HCT116 (cell line): ENCODE data around the gene PRKN. TPM values are rescaled to one million over a fixed set of nuclear protein-coding genes. Genes with fewer than 3 reads are reported as not detected.

Experiments used
- ATAC-seq: fragments of 200-7000 bp; cut with Tn5 transposase; 2 replicates; pipeline ENCODE4 v1.9.1; 2020; ENCODE audit warnings: mild to moderate bottlenecking, moderate library complexity
- BruUV-seq: library from RNA; stranded (reverse); fragments of 400-500 nt; replicated peaks from 2 replicates; lab custom pipeline; 2021; lab: Mats Ljungman, UMichigan
- CTCF ChIA-PET: fragments of 300-600 bp; sonication (Branson Sonifier 250); formaldehyde crosslinking; loops from one replicate; lab custom pipeline; 2021; ENCODE audit warnings: antibody characterized with exemption; lab: Charles Lee
- POLR2A ChIA-PET: fragments of 300-600, 350-600 bp; sonication (Branson Sonifier 250); formaldehyde crosslinking; loops from one replicate; lab custom pipeline; 2021; ENCODE audit warnings: antibody characterized with exemption; lab: Charles Lee
- RAD21 ChIA-PET, 2 experiments: fragments of 300-600 bp; sonication (Branson Sonifier 250); formaldehyde crosslinking; loops; one replicate each; lab custom pipeline; 2023; ENCODE audit warnings: low total read pairs in 2 of 2; ENCODE audit not compliant: uncharacterized antibody in 2 of 2, unreplicated experiment in 2 of 2, low non-redundant PET in 1 of 2; lab: Charles Lee
- DNase-seq: peaks from one replicate; pipeline ENCODE4 v3.0.0-alpha.2; 2010; ENCODE audit warnings: low read depth, low spot score
- H2AFZ ChIP-seq: fragments of 200-600 bp; shearing (Covaris generic), sonication (generic); 2 replicates; pipeline ENCODE4 v1.6.1; 2017; ENCODE audit warnings: low read depth, mixed run types, mixed read lengths, antibody characterized with exemption, low read length; ENCODE audit not compliant: poor library complexity, severe bottlenecking
- H3K27ac ChIP-seq: 2 replicates; pipeline ENCODE4 v1.5.1; 2012; ENCODE audit warnings: low read depth, low read length
- H3K27me3 ChIP-seq: fragments of 200-600 bp; sonication (generic); 2 replicates; pipeline ENCODE4 v1.6.1; 2016; ENCODE audit warnings: mixed run types, low read length, mixed read lengths; ENCODE audit not compliant: insufficient read depth
- H3K36me3 ChIP-seq, 2 experiments: fragments of 200-500 bp in 1 of 2; fragments of 200-600 bp in 1 of 2; sonication (Bioruptor generic) in 1 of 2; sonication (generic) in 1 of 2; 2 replicates each; pipeline versions ENCODE4 v1.5.1 to v1.6.1; 2014 to 2016; ENCODE audit warnings: low read length in 2 of 2, inconsistent platforms in 1 of 2, mixed read lengths in 1 of 2, mixed run types in 1 of 2; ENCODE audit not compliant: insufficient read depth in 2 of 2, control insufficient read depth in 1 of 2
- H3K4me1 ChIP-seq, 2 experiments: fragments of 200-600 bp in 1 of 2; sonication (generic) in 1 of 2; 2 replicates each; pipeline versions ENCODE4 v1.5.1 to v1.6.1; 2012 to 2017; ENCODE audit warnings: low read length in 2 of 2, inconsistent platforms in 1 of 2, mild to moderate bottlenecking in 1 of 2, mixed read lengths in 1 of 2, mixed run types in 1 of 2, moderate library complexity in 1 of 2; ENCODE audit not compliant: insufficient read depth in 2 of 2, control insufficient read depth in 1 of 2
- H3K4me2 ChIP-seq: fragments of 200-600 bp; sonication (generic); 2 replicates; pipeline ENCODE4 v1.6.1; 2017; ENCODE audit warnings: mixed run types, low read length, mixed read lengths
- H3K4me3 ChIP-seq, 2 experiments: fragments of 200-600 bp in 1 of 2; sonication (generic) in 1 of 2; replicated peaks in 1 of 2; 2 replicates each; pipeline ENCODE4 v1.5.1; 2011 to 2016; ENCODE audit warnings: low read length in 2 of 2, control low read depth in 1 of 2, low read depth in 1 of 2, mild to moderate bottlenecking in 1 of 2, mixed read lengths in 1 of 2, mixed run types in 1 of 2
- H3K79me2 ChIP-seq: fragments of 200-600 bp; sonication (generic); 2 replicates; pipeline ENCODE4 v1.6.1; 2017; ENCODE audit warnings: mild to moderate bottlenecking, mixed run types, low read length, moderate library complexity, mixed read lengths; ENCODE audit not compliant: insufficient read depth
- H3K9ac ChIP-seq: fragments of 200-600 bp; sonication (generic); 2 replicates; pipeline ENCODE4 v1.6.1; 2016; ENCODE audit warnings: low read length, mixed read lengths
- H3K9me2 ChIP-seq: fragments of 200-600 bp; sonication (generic), shearing (Covaris generic); 2 replicates; pipeline ENCODE4 v1.6.1; 2017; ENCODE audit warnings: mixed run types, mild to moderate bottlenecking, moderate library complexity; ENCODE audit not compliant: insufficient read depth
- H3K9me3 ChIP-seq, 2 experiments: fragments of 200-500 bp in 1 of 2; fragments of 200-600 bp in 1 of 2; sonication (Bioruptor generic) in 1 of 2; sonication (generic) in 1 of 2; 2 replicates each; pipeline ENCODE4 v1.6.1; 2014 to 2017; ENCODE audit warnings: low read length in 2 of 2, mixed read lengths in 2 of 2, inconsistent platforms in 1 of 2, low read depth in 1 of 2, mild to moderate bottlenecking in 1 of 2, mixed run types in 1 of 2, moderate library complexity in 1 of 2; ENCODE audit not compliant: control insufficient read depth in 1 of 2, insufficient read depth in 1 of 2
- H4K20me1 ChIP-seq: fragments of 200-600 bp; sonication (generic), shearing (Covaris generic); 2 replicates; pipeline ENCODE4 v1.6.1; 2017; ENCODE audit warnings: mixed run types, mild to moderate bottlenecking, moderate library complexity; ENCODE audit not compliant: insufficient read depth
- CBX3 ChIP-seq: IDR thresholded peaks from 2 replicates; pipeline ENCODE4 v1.6.1; 2012; ENCODE audit warnings: low read depth
- CEBPB ChIP-seq: IDR thresholded peaks from 2 replicates; pipeline ENCODE4 v1.6.1; 2012; ENCODE audit warnings: low read depth
- EGR1 ChIP-seq: IDR thresholded peaks from 2 replicates; pipeline ENCODE4 v1.6.1; 2012; ENCODE audit warnings: low read depth
- ELF1 ChIP-seq: IDR thresholded peaks from 2 replicates; pipeline ENCODE4 v1.6.1; 2012; ENCODE audit warnings: low read depth, borderline replicate concordance
- FOSL1 ChIP-seq: IDR thresholded peaks from 2 replicates; pipeline ENCODE4 v1.6.1; 2012; ENCODE audit warnings: low read depth
- POLR2A ChIP-seq: IDR thresholded peaks from 2 replicates; pipeline ENCODE4 v1.7.0; 2011; ENCODE audit warnings: borderline replicate concordance; ENCODE audit not compliant: insufficient read depth, insufficient read length; ENCODE audit errors: extremely low read depth
- POLR2AphosphoS5 ChIP-seq: IDR thresholded peaks from 2 replicates; pipeline ENCODE4 v1.6.1; 2011; ENCODE audit warnings: mild to moderate bottlenecking, low read depth, low read length, moderate library complexity
- YY1 ChIP-seq: IDR thresholded peaks from 2 replicates; pipeline ENCODE4 v1.6.1; 2011; ENCODE audit warnings: low read length, low read depth, moderate library complexity, mild to moderate bottlenecking; ENCODE audit not compliant: insufficient replicate concordance; ENCODE audit errors: extremely low read depth
- ZFX ChIP-seq: fragments of 450-650 bp; IDR thresholded peaks from 2 replicates; pipeline ENCODE4 v1.6.1; 2017
- ZNF274 ChIP-seq: fragments of 200-500 bp; sonication (Bioruptor generic); IDR thresholded peaks from 2 replicates; pipeline ENCODE4 v1.6.1; 2014; ENCODE audit warnings: mild to moderate bottlenecking, low read depth, low read length, inconsistent platforms
- intact Hi-C: fragments of 100-400 bp; cut with micrococcal nuclease; formaldehyde crosslinking; loops from 2 replicates; pipeline ENCODE4 v1.10.0; 2022
- total RNA-seq: library from RNA; stranded (reverse); gene quantifications from one replicate; pipeline ENCODE4 v1.2.1, GENCODE V29; 2021; ENCODE audit not compliant: unreplicated experiment
- TF ChIP-seq, protein P1 (sequence below): IDR thresholded peaks from 2 replicates; pipeline ENCODE4 v1.6.1; 2012
- TF ChIP-seq, protein P2 (sequence below), 3 experiments: fragments of 200-600 bp in 1 of 3; sonication (generic) in 1 of 3; IDR thresholded peaks in 2 of 3; conservative IDR thresholded peaks in 1 of 3; 2 replicates each; pipeline ENCODE4 v1.5.1; 2012 to 2017; ENCODE audit warnings: low read depth in 2 of 3, low read length in 2 of 3, antibody characterized with exemption in 1 of 3, borderline replicate concordance in 1 of 3, control low read depth in 1 of 3, mild to moderate bottlenecking in 1 of 3, mixed read lengths in 1 of 3, mixed run types in 1 of 3, moderate library complexity in 1 of 3; ENCODE audit not compliant: insufficient read depth in 1 of 3
- TF ChIP-seq, protein P3 (sequence below): IDR thresholded peaks from 2 replicates; pipeline ENCODE4 v1.6.1; 2011; ENCODE audit warnings: mild to moderate bottlenecking, low read length, moderate library complexity; ENCODE audit not compliant: insufficient replicate concordance; ENCODE audit errors: extremely low read depth

Gene PRKN
- total RNA-seq, 1 experiment from 2014 or later, result 2.6 TPM

DNA sequence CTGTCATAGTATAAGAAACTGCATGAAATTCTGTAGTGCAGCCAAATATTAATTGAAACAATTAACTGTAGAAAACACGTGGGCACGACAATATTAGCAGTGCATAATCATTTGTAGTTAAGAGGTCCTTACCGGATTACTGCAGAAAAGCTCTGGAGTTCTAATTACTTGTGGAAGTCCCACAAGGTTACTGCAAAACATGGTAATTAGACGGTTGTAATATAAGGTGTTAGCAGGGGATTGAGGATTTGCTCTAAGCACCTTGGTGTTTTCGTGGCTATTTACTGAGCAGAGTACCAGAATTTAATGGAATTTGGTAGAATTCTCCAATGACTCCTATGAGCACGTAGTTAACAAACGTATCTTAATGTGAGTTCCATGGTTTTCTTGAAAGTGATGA, 980.1 kb downstream of the PRKN start:
- BruUV-seq, result no TSS peak
- no peak overlapping the region for H3K27ac ChIP-seq
- no peak overlapping the region for H3K4me3 ChIP-seq
- no peaks in the 10 kb centered on the region for H3K9me3 ChIP-seq
- H3K9me2 ChIP-seq, result no peaks in the 10 kb centered on the region
- no peak overlapping the region for H3K4me2 ChIP-seq
- no peaks in the 10 kb centered on the region for H3K27me3 ChIP-seq
- TF ChIP-seq POLR2AphosphoS5 (no peak), FOSL1 (no peak), EGR1 (no peak), POLR2A (no peak), CBX3 (no peak), CEBPB (no peak), ZNF274 (no peak), YY1 (no peak), ZFX (no peak), ELF1 (no peak)
- TF ChIP-seq, protein P1, sequence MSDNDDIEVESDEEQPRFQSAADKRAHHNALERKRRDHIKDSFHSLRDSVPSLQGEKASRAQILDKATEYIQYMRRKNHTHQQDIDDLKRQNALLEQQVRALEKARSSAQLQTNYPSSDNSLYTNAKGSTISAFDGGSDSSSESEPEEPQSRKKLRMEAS, result no peak
- TF ChIP-seq, protein P2, sequence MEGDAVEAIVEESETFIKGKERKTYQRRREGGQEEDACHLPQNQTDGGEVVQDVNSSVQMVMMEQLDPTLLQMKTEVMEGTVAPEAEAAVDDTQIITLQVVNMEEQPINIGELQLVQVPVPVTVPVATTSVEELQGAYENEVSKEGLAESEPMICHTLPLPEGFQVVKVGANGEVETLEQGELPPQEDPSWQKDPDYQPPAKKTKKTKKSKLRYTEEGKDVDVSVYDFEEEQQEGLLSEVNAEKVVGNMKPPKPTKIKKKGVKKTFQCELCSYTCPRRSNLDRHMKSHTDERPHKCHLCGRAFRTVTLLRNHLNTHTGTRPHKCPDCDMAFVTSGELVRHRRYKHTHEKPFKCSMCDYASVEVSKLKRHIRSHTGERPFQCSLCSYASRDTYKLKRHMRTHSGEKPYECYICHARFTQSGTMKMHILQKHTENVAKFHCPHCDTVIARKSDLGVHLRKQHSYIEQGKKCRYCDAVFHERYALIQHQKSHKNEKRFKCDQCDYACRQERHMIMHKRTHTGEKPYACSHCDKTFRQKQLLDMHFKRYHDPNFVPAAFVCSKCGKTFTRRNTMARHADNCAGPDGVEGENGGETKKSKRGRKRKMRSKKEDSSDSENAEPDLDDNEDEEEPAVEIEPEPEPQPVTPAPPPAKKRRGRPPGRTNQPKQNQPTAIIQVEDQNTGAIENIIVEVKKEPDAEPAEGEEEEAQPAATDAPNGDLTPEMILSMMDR (IDR thresholded peaks at IDR 0.05 in 2 of 3, conservative IDR thresholded peaks at IDR 0.05 in 1 of 3; ENCODE audit: borderline replicate concordance in 1 of 3, insufficient read depth in 1 of 3, low read depth in 2 of 3, low read length in 2 of 3), result no peak
- TF ChIP-seq, protein P3, sequence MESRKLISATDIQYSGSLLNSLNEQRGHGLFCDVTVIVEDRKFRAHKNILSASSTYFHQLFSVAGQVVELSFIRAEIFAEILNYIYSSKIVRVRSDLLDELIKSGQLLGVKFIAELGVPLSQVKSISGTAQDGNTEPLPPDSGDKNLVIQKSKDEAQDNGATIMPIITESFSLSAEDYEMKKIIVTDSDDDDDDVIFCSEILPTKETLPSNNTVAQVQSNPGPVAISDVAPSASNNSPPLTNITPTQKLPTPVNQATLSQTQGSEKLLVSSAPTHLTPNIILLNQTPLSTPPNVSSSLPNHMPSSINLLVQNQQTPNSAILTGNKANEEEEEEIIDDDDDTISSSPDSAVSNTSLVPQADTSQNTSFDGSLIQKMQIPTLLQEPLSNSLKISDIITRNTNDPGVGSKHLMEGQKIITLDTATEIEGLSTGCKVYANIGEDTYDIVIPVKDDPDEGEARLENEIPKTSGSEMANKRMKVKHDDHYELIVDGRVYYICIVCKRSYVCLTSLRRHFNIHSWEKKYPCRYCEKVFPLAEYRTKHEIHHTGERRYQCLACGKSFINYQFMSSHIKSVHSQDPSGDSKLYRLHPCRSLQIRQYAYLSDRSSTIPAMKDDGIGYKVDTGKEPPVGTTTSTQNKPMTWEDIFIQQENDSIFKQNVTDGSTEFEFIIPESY, result no peak
- TF ChIP-seq, all 23 proteins: peak for 0
- ATAC-seq (no peak), DNase-seq (no peak)
- ChIA-PET RAD21 (no interaction called here), CTCF (no interaction called here), POLR2A (no interaction called here)
- no peaks in the 10 kb centered on the region for H4K20me1 ChIP-seq
- H2AFZ ChIP-seq, result no peak overlapping the region
- H3K79me2 ChIP-seq, result no peaks in the 10 kb centered on the region
- H3K9ac ChIP-seq, result no peak overlapping the region
- peaks cover 2 to 4% of the 10 kb centered on the region in 2 experiments; a peak in 2 of 4 replicates for H3K4me1 ChIP-seq
- no peaks in the 10 kb centered on the region for H3K36me3 ChIP-seq
- intact Hi-C loops, result no loop called here
